Astrocyte of the cerebellum (primary cell): ENCODE results near the gene ZDHHC21.

Source experiments
- DNase-seq: peaks from one replicate; pipeline ENCODE4 v3.0.0-alpha.2; 2011; ENCODE audit warnings: low read depth
- H3K4me3 ChIP-seq: 2 replicates; pipeline ENCODE4 v1.5.1; 2011; ENCODE audit warnings: mild to moderate bottlenecking, low read depth, low read length, moderate library complexity
- in situ Hi-C: cut with HindIII; loops from 2 replicates; pipeline ENCODE4 v1.10.0; 2017; ENCODE audit warnings: low sequenced_read_pairs
- TF ChIP-seq, protein P1 (sequence below): IDR thresholded peaks from 2 replicates; pipeline ENCODE4 v1.5.1; 2012; ENCODE audit warnings: low read length, low read depth, moderate library complexity, mild to moderate bottlenecking; ENCODE audit errors: missing control alignments

The ZDHHC21 gene, protein sequence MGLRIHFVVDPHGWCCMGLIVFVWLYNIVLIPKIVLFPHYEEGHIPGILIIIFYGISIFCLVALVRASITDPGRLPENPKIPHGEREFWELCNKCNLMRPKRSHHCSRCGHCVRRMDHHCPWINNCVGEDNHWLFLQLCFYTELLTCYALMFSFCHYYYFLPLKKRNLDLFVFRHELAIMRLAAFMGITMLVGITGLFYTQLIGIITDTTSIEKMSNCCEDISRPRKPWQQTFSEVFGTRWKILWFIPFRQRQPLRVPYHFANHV

DNA sequence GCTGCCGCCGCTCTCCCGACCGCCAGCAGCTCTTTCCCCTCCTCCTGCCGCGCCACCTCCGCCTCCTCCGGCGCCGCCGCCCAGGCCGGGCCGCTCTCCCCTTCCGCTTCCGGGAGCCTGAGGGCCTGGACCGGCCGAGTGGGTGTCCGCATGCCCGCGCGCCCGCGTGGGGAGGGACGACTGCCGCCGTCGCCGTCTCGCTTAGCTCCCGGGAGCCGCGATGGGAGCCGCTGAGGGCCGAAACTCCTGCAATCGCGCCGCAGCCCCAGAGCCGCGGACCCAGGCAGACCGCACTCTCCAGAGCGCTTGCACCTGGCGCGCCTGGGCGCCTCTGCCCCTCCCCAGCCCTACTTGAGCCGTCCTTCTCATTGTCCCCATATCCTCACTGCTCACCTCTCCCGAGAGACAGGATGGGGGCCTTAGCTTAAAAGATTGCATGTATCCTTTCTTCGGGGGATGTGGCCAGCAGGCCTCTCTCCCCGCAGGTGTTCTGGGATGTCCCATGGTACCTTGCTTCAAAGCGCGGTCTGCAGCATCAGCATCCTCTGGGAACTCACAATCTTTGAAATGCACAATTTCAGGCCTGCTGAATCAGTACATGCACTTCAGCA lies at the start of gene ZDHHC21:
Gene ZDHHC21 (minus strand): TSS at position 182 of the 611 bp plus-strand sequence. CDS start 19,092 bp downstream, outside the sequence.
- in situ Hi-C loops: no loop called here
- TF ChIP-seq, protein P1, sequence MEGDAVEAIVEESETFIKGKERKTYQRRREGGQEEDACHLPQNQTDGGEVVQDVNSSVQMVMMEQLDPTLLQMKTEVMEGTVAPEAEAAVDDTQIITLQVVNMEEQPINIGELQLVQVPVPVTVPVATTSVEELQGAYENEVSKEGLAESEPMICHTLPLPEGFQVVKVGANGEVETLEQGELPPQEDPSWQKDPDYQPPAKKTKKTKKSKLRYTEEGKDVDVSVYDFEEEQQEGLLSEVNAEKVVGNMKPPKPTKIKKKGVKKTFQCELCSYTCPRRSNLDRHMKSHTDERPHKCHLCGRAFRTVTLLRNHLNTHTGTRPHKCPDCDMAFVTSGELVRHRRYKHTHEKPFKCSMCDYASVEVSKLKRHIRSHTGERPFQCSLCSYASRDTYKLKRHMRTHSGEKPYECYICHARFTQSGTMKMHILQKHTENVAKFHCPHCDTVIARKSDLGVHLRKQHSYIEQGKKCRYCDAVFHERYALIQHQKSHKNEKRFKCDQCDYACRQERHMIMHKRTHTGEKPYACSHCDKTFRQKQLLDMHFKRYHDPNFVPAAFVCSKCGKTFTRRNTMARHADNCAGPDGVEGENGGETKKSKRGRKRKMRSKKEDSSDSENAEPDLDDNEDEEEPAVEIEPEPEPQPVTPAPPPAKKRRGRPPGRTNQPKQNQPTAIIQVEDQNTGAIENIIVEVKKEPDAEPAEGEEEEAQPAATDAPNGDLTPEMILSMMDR: no peak
- H3K4me3 ChIP-seq: peak within 1 kb of the TSS; percentile 64
- DNase-seq: no peak

DNA sequence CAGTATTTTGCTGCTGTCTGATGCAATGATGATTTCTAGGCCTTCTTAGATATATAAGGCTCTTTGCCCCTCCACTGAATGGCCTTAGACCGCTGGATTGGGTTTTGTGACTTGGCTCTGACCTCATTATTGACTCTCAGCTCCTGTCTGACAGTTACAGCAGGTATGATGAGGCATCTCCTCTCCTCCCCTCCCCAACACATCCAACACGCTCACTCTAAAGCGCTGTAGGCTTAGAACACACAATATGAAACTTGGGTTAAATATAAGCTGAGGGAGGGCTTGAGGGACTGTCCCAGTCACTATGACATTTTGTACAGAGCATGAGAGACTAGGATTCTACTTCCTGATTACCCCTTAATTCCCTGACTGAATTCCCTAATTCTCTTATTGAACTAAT lies 48.1 kb upstream of the ZDHHC21 start:
- in situ Hi-C loops: no loop called here
- TF ChIP-seq, protein P1: no peak
- no peak overlapping the region for H3K4me3 ChIP-seq
- DNase-seq: no peak

DNA sequence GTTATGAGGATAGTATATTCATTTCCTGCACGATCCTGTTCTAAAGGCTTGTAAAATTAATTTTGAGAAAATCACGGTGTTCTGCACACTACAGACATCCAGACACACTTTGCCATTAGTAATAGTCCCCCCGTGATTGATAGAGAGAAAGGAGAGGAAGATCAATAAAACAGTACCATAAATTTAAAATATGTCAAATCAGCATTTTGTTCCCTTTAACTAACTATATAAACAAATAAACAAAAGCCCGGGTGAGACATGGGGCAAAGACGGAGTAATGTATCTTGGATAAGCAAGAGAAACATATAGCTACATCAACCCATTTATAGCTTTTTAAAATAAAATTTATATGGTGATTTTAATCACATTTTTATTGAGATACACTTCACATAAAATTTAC lies 39.9 kb upstream of the ZDHHC21 start:
- in situ Hi-C loops: no loop called here
- no peak for DNase-seq
- TF ChIP-seq, protein P1: no peak
- H3K4me3 ChIP-seq: no peak overlapping the region

DNA sequence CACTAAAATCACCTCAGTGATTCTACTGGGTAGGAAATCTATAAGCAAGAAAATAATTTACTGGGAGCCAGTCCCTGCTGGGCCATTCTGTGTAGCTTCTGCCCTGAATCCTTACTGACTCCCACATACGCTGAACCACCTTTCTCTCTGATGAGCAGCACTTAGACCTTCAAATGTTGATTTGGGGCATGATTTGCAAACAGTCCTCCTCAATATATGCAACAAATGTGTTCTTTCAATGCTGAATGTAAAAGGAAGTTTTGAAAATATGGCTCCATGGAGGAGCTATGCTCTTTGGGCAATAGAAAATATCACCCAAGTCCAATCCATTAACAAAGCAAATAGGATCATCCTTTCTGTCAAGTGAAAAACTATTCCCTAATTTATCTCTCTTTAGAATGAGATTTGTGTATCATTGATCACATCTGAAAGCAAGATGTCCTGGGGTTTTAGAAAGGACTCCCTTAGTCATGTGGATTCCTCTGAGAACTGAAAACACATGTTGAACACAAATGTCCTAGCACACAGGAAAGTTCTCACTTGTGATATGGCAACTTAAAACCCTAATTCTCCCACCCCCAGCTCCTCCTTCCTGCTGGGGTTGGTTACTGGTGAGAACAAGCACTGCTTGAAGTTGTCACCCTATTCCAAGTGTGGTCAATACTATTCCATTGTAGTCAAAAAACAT lies 38.2 kb upstream of the ZDHHC21 start:
- in situ Hi-C loops: no loop called here
- TF ChIP-seq, protein P1: no peak
- H3K4me3 ChIP-seq: no peak overlapping the region
- DNase-seq: no peak

DNA sequence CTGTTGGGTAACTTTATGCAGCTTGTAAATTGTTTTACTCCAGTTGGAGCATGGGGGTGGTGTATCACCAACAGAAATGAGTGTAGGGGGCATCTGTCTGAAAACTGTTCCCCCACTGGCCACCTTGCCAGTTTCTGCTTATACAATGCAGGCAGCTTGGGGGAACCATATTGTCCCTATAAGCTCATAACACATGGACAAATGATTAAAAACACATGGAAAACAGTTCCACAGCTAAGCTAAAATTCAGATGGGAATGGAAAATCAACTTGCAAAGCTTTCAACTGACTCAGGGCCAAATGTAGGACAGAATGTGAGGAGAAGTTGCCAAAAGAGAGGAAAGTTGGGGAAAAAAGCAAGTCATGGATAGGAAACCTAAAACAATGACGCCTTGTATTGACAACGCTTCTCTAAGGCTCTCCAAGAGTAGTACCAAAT lies 37.2 kb upstream of the ZDHHC21 start:
- no peak for DNase-seq
- H3K4me3 ChIP-seq: no peak overlapping the region
- in situ Hi-C loops: no loop called here
- TF ChIP-seq, protein P1: no peak

DNA sequence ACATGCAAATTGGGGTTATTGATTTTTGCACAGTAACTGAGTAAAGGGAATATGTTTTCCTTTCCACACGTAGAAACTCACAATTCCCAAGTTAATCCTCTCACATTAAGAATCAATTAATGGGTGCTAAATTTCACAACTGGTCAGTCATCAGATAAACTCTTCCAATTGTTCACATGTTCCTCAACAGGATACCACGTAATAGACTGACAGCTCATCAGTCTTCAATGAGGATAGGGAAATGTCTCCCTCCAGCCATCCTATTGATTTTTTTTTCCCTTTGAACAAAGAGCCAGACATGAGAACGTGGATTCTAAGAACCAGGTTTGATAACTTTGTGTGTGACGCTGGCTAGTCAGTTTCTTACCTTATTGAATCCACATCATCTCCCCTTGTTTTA lies 30.1 kb upstream of the ZDHHC21 start:
- H3K4me3 ChIP-seq: no peak overlapping the region
- in situ Hi-C loops: no loop called here
- TF ChIP-seq, protein P1: no peak
- DNase-seq: no peak
